ENCODE results near the gene MFRP.
"Not testable (repeated sequence)": the region's sequence is repeated elsewhere in the genome, so short reads cannot be mapped to it uniquely, and the experiment has no call there.

Gene MFRP

GRCh38 chr11:119346605-119347004 lies at the start of gene MFRP:
Gene MFRP, minus strand, starts transcription at chr11:119346705. Its CDS starts 192 bp downstream, at chr11:119346513.
- DNase-seq = no peak

DNA sequence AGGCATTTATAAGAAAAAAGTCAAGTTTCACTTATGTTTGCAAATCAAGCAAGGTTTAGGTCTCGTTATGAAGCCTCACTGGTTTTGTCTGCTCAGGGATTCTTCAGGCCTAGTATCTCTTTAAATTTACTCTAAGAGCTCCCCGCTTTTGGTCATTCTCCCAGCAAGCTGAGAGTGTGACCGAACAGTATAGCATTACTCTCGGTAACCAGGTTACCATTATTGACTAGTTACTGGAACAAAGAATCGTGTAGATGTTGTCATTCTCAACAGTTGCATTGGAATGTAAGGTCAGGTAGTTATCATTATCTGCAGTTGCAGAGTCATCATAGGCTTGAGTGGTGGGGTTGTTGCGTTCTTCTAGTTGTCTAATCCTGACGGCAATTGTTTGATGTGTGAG lies 44.8 kb upstream of the MFRP start:
- DNase-seq = no peak

- DNase-seq = no peak
Measured at GRCh38 chr11:119389611-119390254, 43.2 kb upstream of the MFRP start.

DNA sequence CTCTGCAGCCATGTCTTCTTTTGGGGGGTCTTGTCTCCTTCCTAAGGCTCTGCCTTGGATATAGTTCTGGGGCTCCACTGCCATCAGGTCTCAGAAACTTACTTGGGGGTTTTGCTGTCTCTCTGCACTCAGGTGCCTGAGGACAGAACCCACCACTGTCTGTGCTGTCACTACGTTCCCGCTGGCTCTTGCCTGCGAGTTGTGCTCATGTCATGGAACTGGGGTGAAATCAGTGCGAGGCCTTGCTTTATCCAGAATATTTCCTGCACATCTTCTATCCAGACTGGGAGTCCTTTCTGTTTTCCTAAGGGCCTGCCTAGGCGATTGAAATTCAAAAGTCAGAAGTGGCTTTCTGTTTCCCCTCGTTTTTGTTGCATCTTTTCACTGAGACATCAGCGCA lies 41.6 kb upstream of the MFRP start:
- DNase-seq = no peak

DNA sequence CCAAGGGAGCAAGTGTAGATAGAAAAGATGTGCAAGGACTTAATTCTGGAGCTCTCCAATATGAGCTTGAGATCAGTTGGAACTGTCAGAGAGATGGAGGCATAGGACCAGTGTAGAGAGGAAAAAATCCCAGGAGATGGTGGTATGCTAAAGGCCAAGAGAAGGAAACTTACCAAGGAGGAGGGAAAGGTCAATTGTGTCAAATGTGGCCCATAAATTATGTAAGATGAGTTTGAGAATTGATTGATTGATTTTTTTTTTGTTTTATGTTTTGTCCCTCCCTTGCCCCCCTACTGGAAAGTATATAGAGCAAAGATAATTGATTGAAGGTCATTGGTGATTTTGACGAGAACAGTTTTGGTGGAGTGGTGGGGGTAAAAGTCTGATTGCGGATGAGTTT lies 37.8 kb upstream of the MFRP start:
- DNase-seq = no peak

DNA sequence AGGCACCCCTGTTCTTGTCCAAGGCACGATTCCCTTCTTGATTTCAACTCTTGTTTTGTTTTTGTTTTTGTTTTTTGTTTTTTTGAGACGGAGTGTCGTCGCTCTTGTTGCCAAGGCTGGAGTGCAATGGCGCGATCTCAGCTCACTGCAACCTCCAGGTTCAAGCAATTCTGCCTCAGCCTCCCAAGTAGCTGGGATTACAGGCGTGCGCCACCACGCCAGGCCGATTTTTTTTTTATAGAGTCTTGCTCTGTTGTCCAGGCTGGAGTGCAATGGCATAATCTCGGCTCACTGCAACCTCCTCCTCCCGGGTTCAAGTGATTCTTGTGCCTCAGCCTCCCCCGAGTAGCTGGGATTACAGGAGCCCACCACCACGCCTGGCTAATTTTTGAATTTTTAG lies 36.0 kb upstream of the MFRP start:
- not testable (repeated sequence) for DNase-seq

DNA sequence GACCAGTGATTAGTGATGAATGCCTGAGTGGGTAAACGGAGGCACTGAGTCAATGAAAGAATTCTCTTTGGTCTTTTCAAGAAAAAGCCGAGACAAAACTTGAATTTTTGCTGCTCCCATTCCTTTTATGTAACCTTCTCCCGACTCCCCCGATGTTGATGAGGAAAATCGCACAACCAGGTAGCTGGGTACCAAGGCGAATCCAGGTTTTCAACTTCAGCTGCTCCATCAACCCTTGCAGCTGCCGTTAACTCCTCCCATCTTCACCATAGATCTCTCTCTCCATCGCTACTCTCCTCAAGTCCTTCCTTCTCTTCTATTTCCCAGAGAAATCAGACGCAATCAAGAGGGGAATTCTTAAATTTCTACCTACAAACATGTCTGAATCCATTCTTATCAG lies 35.6 kb upstream of the MFRP start:
- no peak for DNase-seq

GRCh38 chr11:119381181-119381988 lies 34.9 kb upstream of the MFRP start, which contains the start of gene USP2:
Gene USP2, minus strand, starts transcription at chr11:119381690. Its CDS starts 8,210 bp downstream, at chr11:119373480.
- DNase-seq = peak; percentile 99

- peak; percentile 55 for DNase-seq
Measured at GRCh38 chr11:119380827-119381180, 34.3 kb upstream of the MFRP start.

GRCh38 chr11:119380160-119380826 lies 33.8 kb upstream of the MFRP start:
- DNase-seq = no peak

GRCh38 chr11:119378851-119379465 lies 32.5 kb upstream of the MFRP start:
- DNase-seq = no peak

DNA sequence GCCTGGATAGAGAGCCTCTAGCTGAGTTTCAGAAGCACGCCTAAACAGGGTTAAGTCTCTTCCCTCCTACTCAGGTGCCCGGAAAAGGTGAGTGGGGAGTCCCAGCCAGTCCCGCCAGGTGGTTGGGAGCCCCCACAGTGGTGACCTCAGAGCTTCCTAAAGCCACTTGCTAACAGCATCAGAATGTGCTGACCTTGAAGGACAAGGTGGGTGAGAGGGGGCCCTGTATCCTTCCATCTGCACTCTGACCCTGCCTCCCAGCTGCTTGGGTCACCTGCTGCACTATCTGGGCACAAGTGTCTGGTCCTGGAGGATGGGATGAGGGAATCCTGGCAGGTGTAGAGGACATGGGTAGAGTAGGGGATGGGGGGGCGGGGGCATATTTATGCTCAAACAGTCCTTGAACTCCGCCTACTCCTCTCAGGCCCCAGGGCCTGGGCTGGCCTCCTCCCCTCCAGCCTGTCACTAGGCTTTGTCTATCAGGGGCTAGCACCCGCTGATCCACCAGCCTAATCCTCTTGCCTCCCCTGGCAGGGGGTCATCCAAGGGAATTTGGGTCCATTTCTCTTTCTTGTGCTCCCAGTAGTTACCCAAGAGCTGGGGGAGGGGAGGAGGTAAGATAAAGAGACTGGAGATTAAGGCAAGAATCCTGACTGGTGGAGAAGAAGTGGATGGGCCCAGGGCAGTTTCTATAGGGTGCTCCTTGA lies 31.6 kb upstream of the MFRP start:
- no peak for DNase-seq

- DNase-seq = no peak
Measured at GRCh38 chr11:119377112-119377901, 30.8 kb upstream of the MFRP start.

DNA sequence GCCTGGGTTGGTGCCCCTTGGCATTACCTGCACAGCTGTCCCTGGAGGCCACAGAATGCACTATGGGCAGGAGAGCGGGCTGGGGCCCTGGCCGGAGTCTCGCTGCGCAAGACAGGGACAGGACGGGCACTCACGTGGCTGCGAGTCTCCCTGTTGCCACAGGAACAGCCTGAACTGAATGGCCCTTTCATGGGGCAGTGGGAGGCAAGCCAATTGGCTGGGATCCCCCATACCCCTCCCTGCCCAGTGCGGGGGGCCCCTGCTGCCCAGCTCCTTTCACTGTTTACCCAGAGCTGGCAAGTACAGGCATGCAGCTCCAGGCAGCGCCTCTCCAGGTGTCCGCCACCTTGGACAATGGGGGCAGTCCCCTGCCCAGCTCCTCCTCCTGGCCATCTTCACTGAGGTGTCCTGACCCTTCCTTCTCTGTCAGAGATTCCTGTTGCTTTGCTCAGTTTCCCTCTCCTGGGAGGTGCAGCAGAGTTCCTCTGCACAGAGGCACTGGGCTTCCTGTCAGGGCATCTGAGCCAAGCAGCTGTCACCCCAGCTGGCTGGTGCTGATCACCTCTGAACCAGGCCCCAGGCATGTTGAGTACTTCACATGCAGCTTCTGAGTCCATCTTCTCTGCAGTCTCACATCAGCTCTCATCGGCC lies 29.8 kb upstream of the MFRP start:
- DNase-seq = peak; percentile 83

- peak; percentile 74 for DNase-seq
Measured at GRCh38 chr11:119375337-119376196, 29.1 kb upstream of the MFRP start.

DNA sequence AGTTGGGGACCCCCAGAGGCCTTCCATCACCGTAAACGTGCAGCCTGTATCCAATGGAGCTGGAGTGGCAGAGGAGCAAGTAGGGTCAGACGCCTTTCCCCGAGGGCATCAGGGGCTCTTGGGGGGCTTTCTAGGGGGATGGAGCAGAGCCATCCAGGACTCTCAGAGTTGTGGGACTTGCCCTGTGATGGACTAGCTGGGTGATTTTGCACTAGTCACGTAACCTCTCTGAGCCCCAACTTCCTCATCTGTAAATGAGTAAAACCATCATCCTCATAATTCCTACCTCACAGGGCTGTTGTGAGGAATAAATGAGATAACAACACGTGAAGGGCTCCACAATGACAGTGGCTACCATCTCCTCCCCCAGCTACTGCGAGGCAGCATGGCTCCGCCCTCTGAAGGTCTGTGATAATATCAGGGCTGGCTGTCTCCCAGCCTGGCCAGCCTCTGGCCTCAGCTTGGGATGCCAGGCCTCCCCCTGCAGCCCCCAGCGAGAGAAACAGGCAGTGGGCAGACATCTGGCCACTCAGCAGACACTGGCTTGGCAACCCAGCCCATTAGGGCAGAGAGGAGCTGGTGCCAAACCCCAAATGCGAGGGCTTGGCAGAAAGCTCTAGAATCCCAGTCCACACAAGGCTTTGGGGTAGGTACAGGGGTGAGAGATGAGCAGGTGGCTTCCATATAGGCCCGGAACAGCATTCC lies 28.3 kb upstream of the MFRP start:
- no peak for DNase-seq

GRCh38 chr11:119373921-119374631 lies 27.6 kb upstream of the MFRP start:
- DNase-seq = peak; percentile 88

DNA sequence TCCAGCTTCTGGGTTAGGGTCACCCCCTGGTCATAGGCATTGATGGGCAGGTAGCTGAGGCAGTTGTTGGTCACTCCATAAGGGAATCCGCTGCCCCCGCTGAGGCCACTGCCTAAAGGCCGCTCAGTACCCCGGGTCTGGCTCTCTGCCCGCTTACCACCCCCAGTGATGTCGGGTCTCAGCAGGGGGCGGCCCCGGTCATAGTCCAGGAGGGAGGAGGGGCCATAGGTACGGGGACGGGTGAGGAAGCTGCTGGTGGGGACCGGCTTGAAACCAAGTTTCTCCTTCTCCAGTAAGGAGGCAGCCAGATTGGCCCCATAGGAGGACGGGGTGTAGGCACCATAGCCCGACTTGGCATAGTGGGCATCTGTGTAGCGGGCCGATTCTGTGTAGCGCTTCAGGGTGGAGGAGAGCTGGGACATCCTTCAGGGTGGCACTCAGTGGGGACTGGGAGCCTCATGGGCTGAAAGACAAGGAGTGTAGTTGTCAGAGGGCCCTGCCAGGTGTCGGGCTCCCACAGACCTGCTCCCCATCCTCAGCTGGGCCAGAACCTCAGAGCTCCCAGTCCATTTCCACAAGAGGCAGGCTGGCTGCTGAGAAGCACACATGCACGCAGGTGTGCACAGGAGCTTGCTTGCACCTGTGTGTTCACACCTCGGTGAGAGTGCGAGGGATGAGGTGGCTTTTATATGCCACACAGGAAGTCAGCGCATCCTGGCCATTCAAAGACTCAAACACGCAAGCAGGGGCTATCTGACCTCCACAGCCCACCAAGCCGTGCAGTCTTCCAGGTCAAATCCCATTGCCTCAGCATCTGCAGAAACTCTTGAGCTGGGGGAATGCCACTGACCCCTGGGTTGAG lies 26.8 kb upstream of the MFRP start:
- no peak for DNase-seq
